Neural crest cell (in vitro differentiated cells): ENCODE data around the gene LSAMP. TPM values are rescaled to one million over a fixed set of nuclear protein-coding genes. Genes with fewer than 3 reads are reported as not detected.

Experiments used
- DNase-seq: peaks from one replicate; pipeline ENCODE4 v3.0.0; 2021; ENCODE audit warnings: low read depth, mixed read lengths, low spot score
- H3K27ac Mint-ChIP-seq: one replicate; pipeline ENCODE4 v1.8.0; 2021; ENCODE audit warnings: mild to moderate bottlenecking, mixed read lengths; ENCODE audit not compliant: unreplicated experiment
- H3K27me3 Mint-ChIP-seq: 2 replicates; pipeline ENCODE4 v1.8.0; 2021; ENCODE audit warnings: low read depth, mild to moderate bottlenecking, mixed read lengths
- H3K36me3 Mint-ChIP-seq: 2 replicates; pipeline ENCODE4 v1.8.0; 2021; ENCODE audit warnings: low read depth, mild to moderate bottlenecking, mixed read lengths
- H3K4me1 Mint-ChIP-seq: 2 replicates; pipeline ENCODE4 v1.8.0; 2021; ENCODE audit warnings: mixed read lengths
- H3K4me3 Mint-ChIP-seq: one replicate; pipeline ENCODE4 v1.8.0; 2021; ENCODE audit warnings: mild to moderate bottlenecking, mixed read lengths
- H3K9me3 Mint-ChIP-seq: 2 replicates; pipeline ENCODE4 v1.8.0; 2021; ENCODE audit warnings: mixed read lengths
- total RNA-seq: library from RNA; stranded (reverse); gene quantifications from 2 replicates; pipeline ENCODE4 v1.2.1, GENCODE V29; 2021
- TF ChIP-seq, protein P1 (sequence below): fragments of 200-600 bp; sonication (generic); conservative IDR thresholded peaks from 2 replicates; pipeline ENCODE4 v1.5.0; 2021; ENCODE audit warnings: antibody characterized with exemption, mild to moderate bottlenecking

LSAMP gene
- total RNA-seq, 1 donor from 2014 or later, result 36.7 TPM

DNA sequence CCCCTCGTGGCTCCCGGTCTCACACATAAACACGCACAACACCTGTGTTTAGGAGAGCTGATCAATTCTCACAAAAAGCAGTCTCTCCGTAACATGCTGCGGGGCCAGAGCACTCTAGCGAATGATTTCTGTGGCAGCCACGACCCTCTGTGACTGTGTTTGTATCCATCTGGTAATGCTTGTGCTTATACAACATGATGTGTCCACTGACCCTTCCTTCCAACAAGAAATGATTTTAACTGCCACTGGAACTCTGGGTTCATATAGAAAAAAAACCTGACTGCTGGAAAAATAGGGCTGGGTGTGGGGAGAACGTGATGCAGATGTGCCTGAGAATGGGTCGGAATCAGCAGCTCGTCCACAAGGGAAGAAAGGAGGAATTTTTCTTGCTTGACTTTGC, 411.8 kb downstream of the LSAMP start:
- peaks cover 2% of the 10 kb centered on the region for H3K9me3 Mint-ChIP-seq
- H3K27me3 Mint-ChIP-seq, result no peaks in the 10 kb centered on the region
- no peak overlapping the region for H3K4me3 Mint-ChIP-seq
- H3K4me1 Mint-ChIP-seq, result peaks cover 30% of the 10 kb centered on the region
- TF ChIP-seq, protein P1, sequence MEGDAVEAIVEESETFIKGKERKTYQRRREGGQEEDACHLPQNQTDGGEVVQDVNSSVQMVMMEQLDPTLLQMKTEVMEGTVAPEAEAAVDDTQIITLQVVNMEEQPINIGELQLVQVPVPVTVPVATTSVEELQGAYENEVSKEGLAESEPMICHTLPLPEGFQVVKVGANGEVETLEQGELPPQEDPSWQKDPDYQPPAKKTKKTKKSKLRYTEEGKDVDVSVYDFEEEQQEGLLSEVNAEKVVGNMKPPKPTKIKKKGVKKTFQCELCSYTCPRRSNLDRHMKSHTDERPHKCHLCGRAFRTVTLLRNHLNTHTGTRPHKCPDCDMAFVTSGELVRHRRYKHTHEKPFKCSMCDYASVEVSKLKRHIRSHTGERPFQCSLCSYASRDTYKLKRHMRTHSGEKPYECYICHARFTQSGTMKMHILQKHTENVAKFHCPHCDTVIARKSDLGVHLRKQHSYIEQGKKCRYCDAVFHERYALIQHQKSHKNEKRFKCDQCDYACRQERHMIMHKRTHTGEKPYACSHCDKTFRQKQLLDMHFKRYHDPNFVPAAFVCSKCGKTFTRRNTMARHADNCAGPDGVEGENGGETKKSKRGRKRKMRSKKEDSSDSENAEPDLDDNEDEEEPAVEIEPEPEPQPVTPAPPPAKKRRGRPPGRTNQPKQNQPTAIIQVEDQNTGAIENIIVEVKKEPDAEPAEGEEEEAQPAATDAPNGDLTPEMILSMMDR, result no peak
- H3K27ac Mint-ChIP-seq, result no peak overlapping the region
- DNase-seq, result no peak
- H3K36me3 Mint-ChIP-seq, result no peaks in the 10 kb centered on the region

DNA sequence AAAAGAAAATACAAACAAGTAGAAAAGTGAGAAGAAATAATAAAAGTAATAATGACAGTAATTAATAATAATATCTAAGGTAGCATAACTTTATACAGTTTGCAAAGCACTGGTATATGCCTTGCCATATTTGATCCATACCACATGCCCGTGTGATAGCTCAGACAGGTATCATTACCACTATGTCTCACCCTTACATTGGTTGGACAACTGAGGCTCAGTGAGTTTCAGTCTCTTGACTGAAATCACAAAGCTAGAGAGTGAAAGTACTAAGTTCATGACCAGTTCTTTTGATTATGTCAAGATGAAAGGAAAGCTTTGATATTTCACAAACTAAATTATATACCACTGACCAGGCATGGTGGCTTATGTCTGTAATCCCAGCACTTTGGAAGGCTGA, 413.1 kb downstream of the LSAMP start:
- no peak overlapping the region for H3K27ac Mint-ChIP-seq
- no peak overlapping the region for H3K4me3 Mint-ChIP-seq
- H3K27me3 Mint-ChIP-seq, result no peaks in the 10 kb centered on the region
- peaks cover 27% of the 10 kb centered on the region for H3K4me1 Mint-ChIP-seq
- DNase-seq, result no peak
- H3K9me3 Mint-ChIP-seq, result peaks cover 2% of the 10 kb centered on the region
- H3K36me3 Mint-ChIP-seq, result no peaks in the 10 kb centered on the region
- TF ChIP-seq, protein P1, result no peak

- peaks cover 22% of the 10 kb centered on the region for H3K4me1 Mint-ChIP-seq
- no peak overlapping the region for H3K27ac Mint-ChIP-seq
- TF ChIP-seq, protein P1, result no peak
- no peaks in the 10 kb centered on the region for H3K36me3 Mint-ChIP-seq
- DNase-seq, result no peak
- H3K27me3 Mint-ChIP-seq, result no peaks in the 10 kb centered on the region
- H3K9me3 Mint-ChIP-seq, result peaks cover 2% of the 10 kb centered on the region
- no peak overlapping the region for H3K4me3 Mint-ChIP-seq
These were observed 415.0 kb downstream of the LSAMP start for GRCh38 chr3:116030131-116030850.

DNA sequence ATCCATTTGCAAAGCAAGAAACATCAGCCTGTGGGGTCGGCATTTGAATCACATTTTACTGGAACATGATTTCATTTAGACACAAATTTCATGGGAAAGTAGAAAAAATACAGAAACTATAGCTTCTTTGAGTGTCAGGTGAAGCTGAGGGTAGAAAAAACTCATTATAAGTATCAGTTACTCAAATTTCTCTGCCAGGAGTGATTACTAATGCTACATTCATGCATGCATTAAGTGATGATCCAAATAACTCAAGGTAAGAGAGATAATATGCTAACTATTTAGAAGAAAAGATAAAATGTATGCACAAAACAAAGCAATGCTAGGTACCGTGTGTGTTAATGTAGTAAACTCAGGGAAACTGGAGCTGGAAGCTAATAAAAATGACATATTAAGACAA, 416.0 kb downstream of the LSAMP start:
- Mint-ChIP-seq H3K4me3 (no peak overlapping the region), H3K36me3 (no peaks in the 10 kb centered on the region), H3K9me3 (peaks cover 2% of the 10 kb centered on the region), H3K4me1 (peaks cover 12% of the 10 kb centered on the region), H3K27me3 (no peaks in the 10 kb centered on the region), H3K27ac (no peak overlapping the region)
- DNase-seq, result no peak
- TF ChIP-seq, protein P1, result no peak

GRCh38 chr3:116028157-116028556, 417.1 kb downstream of the LSAMP start:
- peaks cover 2% of the 10 kb centered on the region for H3K9me3 Mint-ChIP-seq
- no peaks in the 10 kb centered on the region for H3K27me3 Mint-ChIP-seq
- no peak overlapping the region for H3K4me3 Mint-ChIP-seq
- peaks cover 2% of the 10 kb centered on the region for H3K4me1 Mint-ChIP-seq
- H3K36me3 Mint-ChIP-seq, result no peaks in the 10 kb centered on the region
- H3K27ac Mint-ChIP-seq, result no peak overlapping the region
- TF ChIP-seq, protein P1, result no peak
- DNase-seq, result no peak
